SU-DHL-6 (cell line): Measurements from ENCODE around the gene MDC1.

Experiments used
- EZH2phosphoT487 ChIP-seq: fragments of 200-600 bp; sonication (generic), shearing (Covaris generic); conservative IDR thresholded peaks from 2 replicates; pipeline ENCODE4 v1.6.1; 2018; ENCODE audit warnings: mild to moderate bottlenecking, antibody characterized with exemption, low read length, moderate library complexity, mixed read lengths
- TF ChIP-seq, protein P1 (sequence below): fragments of 200-600 bp; sonication (generic); IDR thresholded peaks from one replicate; pipeline ENCODE4 v1.5.1; 2017; ENCODE audit warnings: antibody characterized with exemption, mild to moderate bottlenecking, low read length, moderate library complexity; ENCODE audit not compliant: insufficient read depth, poor library complexity, severe bottlenecking

DNA sequence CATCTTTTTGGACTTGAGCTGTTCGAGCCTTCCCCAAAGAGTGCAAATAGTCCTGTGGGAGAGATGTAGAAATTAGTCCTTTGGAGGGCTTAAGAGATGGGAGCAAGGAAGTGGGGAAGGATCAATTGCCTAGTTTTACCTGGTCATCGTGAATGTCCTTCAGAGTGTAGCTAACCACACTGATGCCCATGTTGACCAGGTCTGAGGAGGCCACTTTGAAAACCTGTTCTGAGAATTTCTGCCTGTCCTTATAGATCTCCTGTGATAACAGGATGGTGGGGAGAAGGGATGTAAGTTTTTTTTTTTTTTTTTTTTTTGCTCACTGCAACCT lies 23.4 kb upstream of the MDC1 start:
- TF ChIP-seq, protein P1, sequence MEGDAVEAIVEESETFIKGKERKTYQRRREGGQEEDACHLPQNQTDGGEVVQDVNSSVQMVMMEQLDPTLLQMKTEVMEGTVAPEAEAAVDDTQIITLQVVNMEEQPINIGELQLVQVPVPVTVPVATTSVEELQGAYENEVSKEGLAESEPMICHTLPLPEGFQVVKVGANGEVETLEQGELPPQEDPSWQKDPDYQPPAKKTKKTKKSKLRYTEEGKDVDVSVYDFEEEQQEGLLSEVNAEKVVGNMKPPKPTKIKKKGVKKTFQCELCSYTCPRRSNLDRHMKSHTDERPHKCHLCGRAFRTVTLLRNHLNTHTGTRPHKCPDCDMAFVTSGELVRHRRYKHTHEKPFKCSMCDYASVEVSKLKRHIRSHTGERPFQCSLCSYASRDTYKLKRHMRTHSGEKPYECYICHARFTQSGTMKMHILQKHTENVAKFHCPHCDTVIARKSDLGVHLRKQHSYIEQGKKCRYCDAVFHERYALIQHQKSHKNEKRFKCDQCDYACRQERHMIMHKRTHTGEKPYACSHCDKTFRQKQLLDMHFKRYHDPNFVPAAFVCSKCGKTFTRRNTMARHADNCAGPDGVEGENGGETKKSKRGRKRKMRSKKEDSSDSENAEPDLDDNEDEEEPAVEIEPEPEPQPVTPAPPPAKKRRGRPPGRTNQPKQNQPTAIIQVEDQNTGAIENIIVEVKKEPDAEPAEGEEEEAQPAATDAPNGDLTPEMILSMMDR: no peak
- no peak for TF ChIP-seq EZH2phosphoT487
